CD14-positive monocyte (primary cell): ENCODE results near the gene USP48. TPM values are rescaled to one million over a fixed set of nuclear protein-coding genes. Genes with fewer than 3 reads are reported as not detected.
"Not testable (repeated sequence)": the region's sequence is repeated elsewhere in the genome, so short reads cannot be mapped to it uniquely, and the experiment has no call there.

Experiments
- DNase-seq, 3 donors: peaks; one replicate each; pipeline ENCODE4 v3.0.0-alpha.2; 2011 to 2022
- H2AFZ ChIP-seq: 2 replicates; pipeline ENCODE4 v1.6.0; 2012; ENCODE audit warnings: mild to moderate bottlenecking, low read depth, low read length, inconsistent platforms; ENCODE audit not compliant: insufficient read depth, poor library complexity, severe bottlenecking
- H3K27ac ChIP-seq, 2 donors: 1 replicate in 1 of 2; 2 replicates in 1 of 2; pipeline ENCODE4 v1.5.1; 2012 to 2013; ENCODE audit warnings: low read length in 2 of 2, control low read depth in 1 of 2, inconsistent platforms in 1 of 2, low read depth in 1 of 2, mild to moderate bottlenecking in 1 of 2
- H3K27me3 ChIP-seq, 2 donors: one replicate each; pipeline versions ENCODE4 v1.6.0 to v1.6.1; 2011 to 2013; ENCODE audit warnings: low read length in 2 of 2; ENCODE audit not compliant: control insufficient read depth in 2 of 2, insufficient read depth in 2 of 2
- H3K36me3 ChIP-seq, 2 donors: replicated peaks in 1 of 2; 1 replicate in 1 of 2; 2 replicates in 1 of 2; pipeline versions ENCODE4 v1.5.1 to v1.6.1; 2012 to 2013; ENCODE audit warnings: low read length in 2 of 2, control low read depth in 1 of 2, inconsistent platforms in 1 of 2, mild to moderate bottlenecking in 1 of 2; ENCODE audit not compliant: insufficient read depth in 2 of 2, control insufficient read depth in 1 of 2
- H3K4me1 ChIP-seq, 2 donors: 1 replicate in 1 of 2; 2 replicates in 1 of 2; pipeline versions ENCODE4 v1.5.1 to v1.6.1; 2012 to 2013; ENCODE audit warnings: low read length in 2 of 2, control low read depth in 1 of 2, inconsistent platforms in 1 of 2, mild to moderate bottlenecking in 1 of 2, moderate library complexity in 1 of 2; ENCODE audit not compliant: insufficient read depth in 2 of 2, control insufficient read depth in 1 of 2
- H3K4me2 ChIP-seq: replicated peaks from 2 replicates; pipeline ENCODE3; 2012; ENCODE audit warnings: low read length, moderate library complexity, mild to moderate bottlenecking; ENCODE audit not compliant: poor library complexity, severe bottlenecking; ENCODE audit errors: extremely low read depth
- H3K4me3 ChIP-seq, 3 experiments: fragments of 200-600 bp in 1 of 3; sonication (generic) in 1 of 3; replicated peaks in 1 of 3; 1 replicate in 2 of 3; 2 replicates in 1 of 3; pipeline ENCODE4 v1.5.1; 2011 to 2013; ENCODE audit warnings: low read length in 3 of 3, mild to moderate bottlenecking in 3 of 3, control low read depth in 2 of 3, low read depth in 2 of 3, inconsistent platforms in 1 of 3, moderate library complexity in 1 of 3
- H3K79me2 ChIP-seq: 2 replicates; pipeline ENCODE4 v1.6.0; 2012; ENCODE audit warnings: mild to moderate bottlenecking, control low read depth, inconsistent platforms, low read length, moderate library complexity; ENCODE audit not compliant: insufficient read depth
- H3K9ac ChIP-seq: 2 replicates; pipeline ENCODE4 v1.6.0; 2017; ENCODE audit warnings: low read length, mild to moderate bottlenecking; ENCODE audit not compliant: insufficient read depth, poor library complexity, severe bottlenecking
- H3K9me3 ChIP-seq, 2 donors: replicated peaks in 1 of 2; 1 replicate in 1 of 2; 2 replicates in 1 of 2; pipeline versions ENCODE4 v1.5.1 to v1.6.1; 2012 to 2013; ENCODE audit warnings: low read length in 2 of 2, control low read depth in 1 of 2; ENCODE audit not compliant: control insufficient read depth in 1 of 2, insufficient read depth in 1 of 2
- H4K20me1 ChIP-seq: 2 replicates; pipeline ENCODE4 v1.6.0; 2012; ENCODE audit warnings: mild to moderate bottlenecking, low read length, control low read depth, moderate library complexity; ENCODE audit not compliant: insufficient read depth
- H3K27ac Mint-ChIP-seq, 7 donors: one replicate each; pipeline ENCODE4 v1.8.0; 2020; ENCODE audit warnings: mild to moderate bottlenecking in 7 of 7, mixed read lengths in 7 of 7, moderate library complexity in 6 of 7, inconsistent platforms in 2 of 7
- H3K27me3 Mint-ChIP-seq, 3 donors: one replicate each; pipeline ENCODE4 v1.8.0; 2021 to 2022; ENCODE audit warnings: low read depth in 3 of 3, mild to moderate bottlenecking in 3 of 3, mixed read lengths in 3 of 3, moderate library complexity in 3 of 3, inconsistent platforms in 1 of 3
- H3K36me3 Mint-ChIP-seq, 2 donors: one replicate each; pipeline ENCODE4 v1.8.0; 2020; ENCODE audit warnings: mixed read lengths in 2 of 2, inconsistent platforms in 1 of 2, mild to moderate bottlenecking in 1 of 2
- H3K4me1 Mint-ChIP-seq: one replicate; pipeline ENCODE4 v1.8.0; 2020; ENCODE audit warnings: mild to moderate bottlenecking, mixed read lengths
- H3K4me3 Mint-ChIP-seq, 2 donors: one replicate each; pipeline ENCODE4 v1.8.0; 2020; ENCODE audit warnings: mild to moderate bottlenecking in 2 of 2, mixed read lengths in 2 of 2, moderate library complexity in 1 of 2
- H3K9me3 Mint-ChIP-seq, 7 donors: one replicate each; pipeline ENCODE4 v1.8.0; 2020 to 2022; ENCODE audit warnings: mixed read lengths in 7 of 7, mild to moderate bottlenecking in 6 of 7, moderate library complexity in 6 of 7, inconsistent platforms in 2 of 7
- CTCF ChIP-seq: fragments of 200-600 bp; IDR thresholded peaks from one replicate; pipeline ENCODE4 v1.8.0; 2022; ENCODE audit warnings: antibody characterized with exemption, mild to moderate bottlenecking
- WGBS: methylation state at CpG from one replicate; pipeline ENCODE4 v1.1.5; 2013; ENCODE audit warnings: missing lambda C conversion rate; ENCODE audit not compliant: insufficient coverage; 5-methylcytosine and 5-hydroxymethylcytosine counted together
- intact Hi-C, 2 donors: fragments of 100-400 bp; cut with micrococcal nuclease; formaldehyde crosslinking; loops; one replicate each; pipeline versions ENCODE4 v1.15.0 to v1.15.1; 2023
- polyA plus RNA-seq, 3 donors: library from polyadenylated mRNA; depleted of rRNA in 1 of 3; unstranded in 2 of 3; stranded (reverse) in 1 of 3; fragments of 300-500 nt in 2 of 3; fragments of >200 nt in 1 of 3; fragmentation: Illumina TruSeq in 2 of 3; gene quantifications; 1 replicate in 2 of 3; 2 replicates in 1 of 3; pipeline ENCODE4 v1.2.3, GENCODE V29; 2012 to 2021

USP48 gene
- polyA plus RNA-seq, 3 donors = 26.5 to 40.2 (median 34.3) TPM

GRCh38 chr1:21778405-21778727 lies 4.6 kb downstream of the USP48 start:
- H4K20me1 ChIP-seq = peaks cover 29% of the 10 kb centered on the region
- H2AFZ ChIP-seq = no peak overlapping the region
- no peaks in the 10 kb centered on the region for H3K36me3 ChIP-seq
- no peaks in the 10 kb centered on the region for H3K9me3 ChIP-seq
- H3K4me3 Mint-ChIP-seq = no peak overlapping the region
- H3K9me3 Mint-ChIP-seq = no peaks in the 10 kb centered on the region
- no peak overlapping the region for H3K9ac ChIP-seq
- no peaks in the 10 kb centered on the region for H3K27me3 ChIP-seq
- H3K27ac Mint-ChIP-seq = peak overlapping the region in 5 of 7 donors; percentile 54 to 73 (median 68)
- H3K27me3 Mint-ChIP-seq = no peaks in the 10 kb centered on the region
- H3K36me3 Mint-ChIP-seq = peaks cover 0 to 8% of the 10 kb centered on the region in 2 donors
- WGBS = 80% methylated on average over 1 of the region's 2 CpGs
- H3K4me1 ChIP-seq = peaks cover 48 to 52% of the 10 kb centered on the region in 2 donors
- no peak for DNase-seq
- intact Hi-C loops = no loop called here
- TF ChIP-seq CTCF = no peak
- H3K4me1 Mint-ChIP-seq = peaks cover 61% of the 10 kb centered on the region
- H3K27ac ChIP-seq = peak overlapping the region in 1 of 2 donors; percentile 13
- H3K79me2 ChIP-seq = peaks cover 96% of the 10 kb centered on the region
- H3K4me2 ChIP-seq = no peak overlapping the region
- H3K4me3 ChIP-seq = no peak overlapping the region

- H3K9me3 Mint-ChIP-seq, intact Hi-C loops, H3K4me3 Mint-ChIP-seq, H3K4me2 ChIP-seq, H3K9me3 ChIP-seq, DNase-seq, H3K36me3 Mint-ChIP-seq, H3K9ac ChIP-seq, H3K4me3 ChIP-seq, H2AFZ ChIP-seq, H3K36me3 ChIP-seq, H3K27me3 Mint-ChIP-seq, H3K27me3 ChIP-seq: not testable (repeated sequence)
- peaks cover 29% of the 10 kb centered on the region for H4K20me1 ChIP-seq
- Mint-ChIP-seq H3K4me1 (peaks cover 74% of the 10 kb centered on the region), H3K27ac (peak overlapping the region; percentile 30 to 84 (median 53))
- H3K4me1 ChIP-seq = peaks cover 62 to 66% of the 10 kb centered on the region in 2 donors
- WGBS = no CpG with 5 or more reads among the region's 5 CpGs
- peak overlapping the region in 1 of 2 donors; percentile 64 for H3K27ac ChIP-seq
- peaks cover 100% of the 10 kb centered on the region for H3K79me2 ChIP-seq
Measured at GRCh38 chr1:21776925-21777324, 6.0 kb downstream of the USP48 start.
